Activated T-cell treated with anti-CD3 and anti-CD28 coated beads for 24 hours (primary cell): ENCODE data around the gene UBR1.
"Not testable (repeated sequence)": the region's sequence is repeated elsewhere in the genome, so short reads cannot be mapped to it uniquely, and the experiment has no call there.

Source experiments
- DNase-seq: peaks from one replicate; pipeline ENCODE4 v3.0.0-alpha.2; 2020; ENCODE audit warnings: low read depth

Gene UBR1

GRCh38 chr15:43105778-43106485, at the start of gene UBR1:
UBR1 (minus strand) TSS chr15:43106038; CDS start chr15:43106022, 16 bp downstream.
- DNase-seq = peak; percentile 84

GRCh38 chr15:43153269-43153668, 47.4 kb upstream of the UBR1 start:
- DNase-seq = no peak

GRCh38 chr15:43151688-43152087, 45.9 kb upstream of the UBR1 start:
- DNase-seq = no peak

GRCh38 chr15:43150191-43150929, 44.5 kb upstream of the UBR1 start:
- no peak for DNase-seq

- no peak for DNase-seq
Measured at GRCh38 chr15:43146184-43146583, 40.3 kb upstream of the UBR1 start.

- no peak for DNase-seq
Measured at GRCh38 chr15:43144512-43144911, 38.7 kb upstream of the UBR1 start.

GRCh38 chr15:43143203-43143941, 37.5 kb upstream of the UBR1 start:
- DNase-seq = no peak

GRCh38 chr15:43135351-43135750, 29.5 kb upstream of the UBR1 start:
- DNase-seq = no peak

DNA sequence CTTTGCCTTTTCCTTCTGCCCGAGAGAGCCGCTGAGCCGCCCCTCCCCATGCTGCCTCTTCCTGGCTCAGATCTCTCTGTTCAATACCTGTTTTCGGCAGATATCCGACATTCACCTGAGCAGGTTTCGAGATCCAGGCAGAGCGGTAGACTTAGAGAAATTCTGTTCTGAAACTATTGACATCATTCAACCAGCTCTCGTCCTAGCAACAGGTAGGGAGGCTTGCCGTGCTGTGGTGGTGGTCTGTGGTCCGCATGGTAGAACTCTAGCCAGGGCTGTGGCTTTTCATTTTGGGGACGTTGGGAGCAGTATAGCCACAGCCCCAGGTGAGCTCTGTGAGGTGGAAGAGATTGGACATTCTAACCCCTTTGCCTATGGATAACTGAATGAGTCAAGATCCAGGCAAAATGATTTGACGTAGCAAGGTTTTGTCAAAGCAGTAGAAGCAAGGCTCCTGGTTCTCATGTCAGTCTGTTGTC, 28.4 kb upstream of the UBR1 start:
- DNase-seq = no peak

- peak; percentile 44 for DNase-seq
Measured at GRCh38 chr15:43133430-43134156, 27.8 kb upstream of the UBR1 start, which contains the start of gene TMEM62. TMEM62 (plus strand) TSS chr15:43133586; CDS start chr15:43133803, 217 bp downstream.

- DNase-seq = no peak
Measured at GRCh38 chr15:43132830-43133429, 27.1 kb upstream of the UBR1 start.

- no peak for DNase-seq
Measured at GRCh38 chr15:43128980-43129335, 23.1 kb upstream of the UBR1 start.

DNA sequence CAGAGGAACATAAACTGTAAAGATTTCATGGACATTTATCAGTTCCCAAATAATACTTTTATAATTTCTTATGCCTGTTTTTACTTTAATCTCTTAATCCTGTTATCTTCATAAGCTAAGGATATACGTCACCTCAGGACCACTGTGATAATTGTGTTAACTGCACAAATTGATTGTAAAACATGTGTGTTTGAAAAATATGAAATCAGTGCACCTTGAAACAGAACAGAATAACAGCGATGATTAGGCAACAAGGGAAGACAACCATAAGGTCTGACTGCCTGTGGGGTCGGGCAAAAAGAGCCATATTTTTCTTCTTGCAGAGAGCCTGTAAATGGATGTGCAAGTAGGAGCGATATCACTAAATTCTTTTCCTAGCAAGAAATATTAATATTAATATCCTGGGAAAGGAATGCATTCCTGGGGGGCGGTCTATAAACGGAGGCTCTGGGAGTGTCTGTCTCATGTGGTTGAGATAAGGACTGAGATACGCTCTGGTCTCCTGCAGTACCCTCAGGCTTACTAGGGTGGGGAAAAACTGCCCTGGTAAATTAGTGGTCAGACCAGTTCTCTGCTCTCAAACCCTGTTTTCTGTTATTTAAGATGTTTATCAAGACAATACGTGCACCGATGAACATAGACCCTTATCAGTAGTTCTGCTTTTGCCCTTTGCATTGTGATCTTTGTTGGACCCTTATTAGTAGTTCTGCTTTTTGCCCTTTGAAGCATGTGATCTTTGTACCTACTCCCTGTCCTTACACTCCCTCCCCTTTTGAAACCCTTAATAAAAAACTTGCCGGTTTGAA, 22.5 kb upstream of the UBR1 start:
- DNase-seq = not testable (repeated sequence)

- DNase-seq = no peak
Measured at GRCh38 chr15:43127752-43128151, 21.9 kb upstream of the UBR1 start.

DNA sequence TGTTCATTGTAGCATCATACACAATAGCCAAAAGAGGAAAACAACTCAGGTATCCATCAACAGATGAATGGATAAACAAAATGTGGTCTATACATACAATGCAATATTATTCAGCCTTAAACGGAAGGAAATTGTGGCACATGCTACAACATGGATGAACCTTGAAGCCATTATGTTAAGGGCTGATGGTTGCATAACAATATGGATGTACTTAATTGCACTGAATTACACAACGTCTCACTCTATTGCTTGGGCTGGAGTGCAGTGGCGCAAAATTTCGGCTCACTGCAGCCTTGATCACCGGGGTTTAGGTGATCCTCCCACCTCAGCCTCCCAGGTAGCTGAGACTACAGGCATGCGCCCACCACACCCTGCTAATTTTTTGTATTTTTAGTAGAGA, 20.5 kb upstream of the UBR1 start:
- DNase-seq = no peak

DNA sequence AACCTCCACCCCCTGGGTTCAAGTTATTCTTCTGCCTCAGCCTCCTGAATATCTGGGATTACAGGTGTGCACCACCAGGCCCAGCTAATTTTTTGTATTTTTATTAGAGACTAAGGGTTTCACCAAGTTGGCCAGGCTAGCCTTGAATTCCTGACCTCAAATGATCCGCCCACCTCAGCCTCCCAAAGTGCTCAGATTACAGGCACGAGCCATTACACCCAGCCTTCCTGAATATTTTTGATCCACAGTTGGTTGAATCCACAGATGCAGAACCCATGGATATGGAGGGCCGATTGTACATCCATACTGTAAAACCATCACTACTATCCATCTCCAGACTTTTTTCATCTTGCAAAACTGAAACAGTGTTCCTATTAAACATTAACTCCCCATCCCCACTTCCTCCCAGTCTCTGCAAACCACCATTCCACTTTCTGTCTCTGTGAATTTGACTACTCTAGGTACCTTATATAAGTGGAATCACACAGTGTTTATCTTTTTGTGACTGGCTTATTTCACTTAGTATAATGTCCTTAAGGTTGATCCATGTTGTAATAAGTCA, 19.3 kb upstream of the UBR1 start:
- DNase-seq = no peak

DNA sequence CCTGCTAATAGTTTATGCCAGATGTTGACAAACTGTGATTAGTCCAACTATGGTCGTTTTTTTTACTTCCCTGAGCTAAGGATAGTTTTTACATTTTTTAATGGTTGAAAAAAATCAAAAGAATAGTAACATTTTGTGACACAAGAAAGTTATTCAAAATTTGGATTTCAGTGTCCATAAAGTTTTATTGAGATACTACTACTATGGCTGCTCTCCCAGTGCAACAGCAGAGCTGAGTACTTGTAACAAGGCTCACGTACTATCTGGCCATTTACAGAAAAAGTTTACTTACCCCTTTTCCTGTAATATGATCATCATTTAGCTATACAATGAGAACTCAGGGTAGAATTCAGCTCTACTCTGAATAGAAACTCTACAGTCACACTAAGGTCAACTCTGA, 16.0 kb upstream of the UBR1 start:
- no peak for DNase-seq

- DNase-seq = no peak
Measured at GRCh38 chr15:43118829-43119228, 13.0 kb upstream of the UBR1 start.

DNA sequence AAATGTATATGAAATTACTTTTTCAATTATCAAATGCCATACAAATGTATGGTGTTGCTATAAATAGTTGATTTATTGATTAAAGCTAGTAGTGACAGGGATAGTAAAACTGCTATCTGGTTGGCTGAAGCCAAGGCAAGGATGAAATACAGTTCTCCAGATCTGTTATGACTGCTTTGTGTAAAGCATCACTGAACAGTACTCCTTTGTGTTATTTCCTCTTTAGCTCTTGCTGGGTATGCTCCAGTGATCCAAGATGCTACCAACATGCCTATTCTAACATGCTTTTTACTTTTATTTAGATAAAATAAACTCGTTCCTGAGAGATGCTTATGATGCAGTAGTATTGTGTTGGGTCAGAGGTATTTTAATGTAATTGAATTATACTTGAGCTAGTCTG, 12.4 kb upstream of the UBR1 start:
- DNase-seq = no peak

- no peak for DNase-seq
Measured at GRCh38 chr15:43111354-43111753, 5.5 kb upstream of the UBR1 start.
